ENCODE results near the gene NKX2-2.
"Not testable (repeated sequence)": the region's sequence is repeated elsewhere in the genome, so short reads cannot be mapped to it uniquely, and the experiment has no call there.

The NKX2-2 gene

GRCh38 chr20:21508230-21509078, 5.4 kb downstream of the NKX2-2 start:
- no peak for DNase-seq

- DNase-seq = no peak
Observed at GRCh38 chr20:21507400-21508229, 6.2 kb downstream of the NKX2-2 start.

GRCh38 chr20:21505810-21506530, 7.9 kb downstream of the NKX2-2 start:
- peak; percentile 68 for DNase-seq

DNA sequence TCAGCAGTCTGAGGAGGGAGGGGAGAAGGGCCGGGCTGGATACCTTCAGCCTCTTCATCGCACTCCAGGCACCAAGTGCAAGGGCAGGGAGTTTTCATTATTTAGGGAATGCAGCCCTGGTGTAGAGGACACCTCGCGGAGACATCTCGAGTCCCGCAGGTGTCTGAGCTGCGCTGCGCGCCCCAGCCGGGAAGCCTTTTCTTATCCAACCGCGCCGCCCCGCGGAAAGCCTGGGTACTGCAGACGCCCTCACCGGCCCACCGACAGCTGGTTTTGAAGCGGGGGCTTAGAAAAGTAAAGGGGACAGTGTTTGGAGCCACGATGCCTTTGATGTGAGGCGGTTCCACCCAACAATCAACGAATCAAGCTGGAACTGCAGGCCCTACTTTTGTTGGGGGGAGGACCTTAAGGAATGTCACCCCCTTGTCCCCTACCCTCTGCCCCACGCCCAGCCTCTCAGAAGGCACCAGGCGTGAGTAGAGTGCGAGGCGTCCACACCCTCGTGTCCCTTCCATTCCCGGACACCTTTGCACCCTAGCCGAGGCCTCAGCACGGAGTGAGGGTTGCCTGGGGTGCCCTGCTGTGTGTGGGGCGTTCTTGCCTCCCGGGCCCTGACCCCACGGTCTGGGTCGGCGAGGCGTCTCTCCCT, 8.6 kb downstream of the NKX2-2 start:
- DNase-seq = peak; percentile 78

- no peak for DNase-seq
Observed at GRCh38 chr20:21504323-21504722, 9.5 kb downstream of the NKX2-2 start.

GRCh38 chr20:21503345-21503744, 10.5 kb downstream of the NKX2-2 start:
- DNase-seq = no peak

- DNase-seq = no peak
Observed at GRCh38 chr20:21501184-21501583, 12.7 kb downstream of the NKX2-2 start.

DNA sequence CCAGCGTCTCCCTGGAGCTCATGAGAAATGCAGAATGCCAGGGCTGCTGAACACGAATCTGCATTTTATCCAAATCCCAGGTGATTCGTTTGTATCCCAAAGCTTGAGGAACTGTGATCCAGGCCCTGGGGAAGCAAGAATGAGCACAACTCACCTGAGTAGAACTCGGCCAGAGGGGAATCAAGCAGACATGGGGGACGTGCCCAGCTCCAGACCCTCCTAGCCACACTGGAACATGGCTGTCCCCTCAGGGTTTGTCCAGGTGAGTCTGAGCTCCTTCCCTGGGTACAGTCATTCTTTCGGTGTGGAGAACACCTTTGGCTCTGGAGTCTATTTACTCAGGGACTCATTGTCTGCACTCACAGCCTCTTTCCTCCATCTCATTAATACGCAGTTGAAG, 13.3 kb downstream of the NKX2-2 start:
- DNase-seq = no peak

DNA sequence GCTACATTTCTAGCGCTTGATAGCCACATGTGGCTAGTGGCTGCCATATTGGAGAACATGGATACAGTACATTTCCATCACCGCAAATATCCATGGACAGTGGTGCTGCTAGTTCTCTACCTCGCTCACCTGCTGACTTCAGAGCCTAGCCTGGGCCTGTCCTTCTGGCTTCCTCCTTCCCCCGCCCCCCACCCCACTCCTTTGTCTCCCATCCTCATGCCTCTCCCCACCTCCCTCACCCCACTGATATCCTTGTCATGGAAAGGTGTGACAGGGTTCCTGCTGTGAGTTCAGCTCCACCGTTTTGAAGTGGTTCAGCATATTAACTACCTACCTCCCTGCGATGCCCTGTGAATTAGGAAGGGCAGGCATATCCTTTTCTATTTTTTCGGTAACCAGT, 14.2 kb downstream of the NKX2-2 start:
- DNase-seq = no peak

GRCh38 chr20:21498635-21499034, 15.2 kb downstream of the NKX2-2 start:
- no peak for DNase-seq

DNA sequence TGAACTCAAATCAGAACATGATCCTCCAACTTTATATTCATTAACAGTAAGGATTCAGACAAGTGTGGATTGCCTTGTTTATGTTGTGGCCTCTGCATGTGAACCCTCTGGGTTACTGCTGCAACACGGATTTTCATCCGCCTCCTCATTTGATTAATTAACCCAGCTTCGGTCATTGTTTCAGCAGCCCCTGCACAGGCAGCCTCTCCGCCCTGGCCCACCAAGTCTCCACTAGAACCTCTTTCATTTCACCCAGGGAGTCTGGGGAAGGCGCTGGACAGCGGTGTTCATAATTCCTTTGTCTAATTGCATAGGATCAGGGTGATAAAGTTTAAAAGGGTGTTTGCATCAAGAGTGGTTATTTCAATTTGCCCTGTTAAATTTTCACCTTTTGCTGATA, 15.7 kb downstream of the NKX2-2 start:
- DNase-seq = no peak

- DNase-seq = no peak
Observed at GRCh38 chr20:21496452-21496851, 17.4 kb downstream of the NKX2-2 start.

- no peak for DNase-seq
Observed at GRCh38 chr20:21493049-21493448, 20.8 kb downstream of the NKX2-2 start.

DNA sequence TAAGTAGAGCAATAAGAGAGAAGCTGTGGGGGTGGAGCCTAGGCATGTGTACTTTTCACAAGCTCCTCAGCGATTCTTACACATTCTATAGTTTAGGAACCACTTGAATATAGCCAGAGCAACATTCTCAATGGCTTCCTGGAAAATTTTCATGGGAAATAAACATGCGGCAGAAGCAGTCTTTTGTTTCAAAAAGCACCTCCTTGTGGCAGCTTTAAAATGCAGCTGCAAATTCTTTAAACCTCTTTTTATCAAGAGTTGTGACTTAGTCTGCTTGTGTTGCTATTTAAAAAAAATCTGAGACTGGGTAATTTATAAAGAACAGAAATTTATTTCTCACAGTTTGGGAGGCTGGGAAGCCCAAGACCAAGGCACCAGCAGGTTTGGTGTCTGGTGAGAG, 23.8 kb downstream of the NKX2-2 start:
- DNase-seq = no peak

DNA sequence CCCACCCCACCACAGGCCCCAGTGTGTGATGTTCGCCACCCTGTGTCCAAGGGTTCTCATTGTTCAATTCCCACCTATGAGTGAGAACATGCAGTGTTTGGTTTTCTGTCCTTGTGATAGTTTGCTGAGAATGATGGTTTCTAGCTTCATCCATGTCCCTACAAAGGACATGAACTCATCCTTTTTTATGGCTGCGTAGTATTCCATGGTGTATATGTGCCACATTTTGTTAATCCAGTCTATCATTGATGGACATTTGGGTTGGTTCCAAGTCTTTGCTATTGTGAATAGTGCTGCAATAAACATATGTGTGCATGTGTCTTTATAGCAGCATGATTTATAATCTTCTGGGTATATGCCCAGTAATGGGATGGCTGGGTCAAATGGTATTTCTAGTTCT, 33.7 kb downstream of the NKX2-2 start:
- DNase-seq = not testable (repeated sequence)

DNA sequence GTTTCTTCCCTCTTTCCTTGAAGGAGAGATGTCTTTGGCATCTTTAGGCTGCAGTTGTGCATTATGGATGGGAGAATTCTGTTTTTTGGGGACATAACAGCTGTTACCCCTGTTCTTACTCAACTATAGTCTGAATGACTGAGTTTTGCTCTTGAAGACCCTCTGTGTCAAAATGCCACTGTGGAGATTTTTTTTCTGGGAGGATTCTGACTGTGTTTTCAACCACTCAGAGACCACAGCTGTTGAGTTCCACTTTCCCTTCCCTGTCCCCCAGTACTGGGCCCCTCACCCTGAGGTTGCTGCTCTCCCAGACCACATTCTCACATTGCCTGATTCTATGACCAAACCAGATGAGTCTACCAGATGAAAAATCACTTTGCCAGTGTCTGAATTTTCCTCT, 48.1 kb downstream of the NKX2-2 start:
- DNase-seq = no peak

DNA sequence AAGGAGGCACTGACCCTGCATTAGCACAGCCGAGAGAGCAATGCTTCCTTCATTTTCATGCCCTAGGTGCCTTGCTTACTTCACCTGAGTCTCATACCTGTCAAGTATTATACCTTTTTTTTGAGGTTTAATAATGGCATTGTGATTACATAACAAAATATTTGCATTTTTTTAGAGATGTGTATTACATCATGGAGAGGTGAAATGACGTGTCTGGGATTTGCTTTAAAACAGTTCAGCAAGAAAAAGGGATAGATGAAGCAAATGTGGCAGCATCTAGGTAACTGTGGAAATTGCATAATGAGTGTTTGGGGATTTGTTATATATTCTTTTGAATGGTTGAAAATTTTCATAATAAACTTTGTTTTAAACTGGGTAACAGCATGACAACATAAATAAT, 48.9 kb downstream of the NKX2-2 start:
- no peak for DNase-seq

Measured in hematopoietic multipotent progenitor cell treated with erythropoietin and hydrocortisone succinate and interleukin-3 and kit ligand, for 4 days (in vitro differentiated cells).